ENCODE results near the gene WDR49.

DNA sequence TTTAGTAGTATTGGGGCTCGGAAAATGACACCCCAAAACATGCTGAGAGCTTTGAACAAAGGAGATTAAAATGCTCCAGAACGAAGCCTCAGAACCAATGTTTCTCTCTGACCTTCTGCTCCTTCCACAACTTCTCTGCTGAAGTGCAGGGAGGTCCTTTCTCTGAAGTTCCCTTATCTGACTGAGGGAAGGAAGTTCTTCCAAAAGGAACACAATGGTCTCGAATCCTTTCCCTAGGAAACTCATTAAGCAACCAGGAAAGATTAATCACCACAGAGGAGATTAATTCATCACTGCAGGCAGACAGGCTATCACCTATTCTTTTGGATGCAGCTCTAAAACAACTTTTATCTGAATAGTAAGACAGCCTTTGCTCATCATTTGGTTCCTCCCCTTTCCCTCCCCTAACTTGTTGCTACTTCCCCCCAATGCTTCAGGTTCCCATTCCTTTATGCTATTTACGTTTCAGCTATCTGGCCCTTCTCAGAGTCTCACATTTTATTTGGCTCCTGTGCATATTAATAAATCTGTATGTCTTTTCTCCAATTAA is 18.2 kb upstream of the WDR49 start:
- no peak for TF ChIP-seq ZNF560 (tag by site-specific recombination; IDR thresholded peaks at IDR 0.05; ENCODE audit: borderline replicate concordance)
- TF ChIP-seq, protein P1, sequence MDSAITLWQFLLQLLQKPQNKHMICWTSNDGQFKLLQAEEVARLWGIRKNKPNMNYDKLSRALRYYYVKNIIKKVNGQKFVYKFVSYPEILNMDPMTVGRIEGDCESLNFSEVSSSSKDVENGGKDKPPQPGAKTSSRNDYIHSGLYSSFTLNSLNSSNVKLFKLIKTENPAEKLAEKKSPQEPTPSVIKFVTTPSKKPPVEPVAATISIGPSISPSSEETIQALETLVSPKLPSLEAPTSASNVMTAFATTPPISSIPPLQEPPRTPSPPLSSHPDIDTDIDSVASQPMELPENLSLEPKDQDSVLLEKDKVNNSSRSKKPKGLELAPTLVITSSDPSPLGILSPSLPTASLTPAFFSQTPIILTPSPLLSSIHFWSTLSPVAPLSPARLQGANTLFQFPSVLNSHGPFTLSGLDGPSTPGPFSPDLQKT (IDR thresholded peaks at IDR 0.05; ENCODE audit: borderline replicate concordance, low read depth, low read length): no peak
- TF ChIP-seq, protein P2, sequence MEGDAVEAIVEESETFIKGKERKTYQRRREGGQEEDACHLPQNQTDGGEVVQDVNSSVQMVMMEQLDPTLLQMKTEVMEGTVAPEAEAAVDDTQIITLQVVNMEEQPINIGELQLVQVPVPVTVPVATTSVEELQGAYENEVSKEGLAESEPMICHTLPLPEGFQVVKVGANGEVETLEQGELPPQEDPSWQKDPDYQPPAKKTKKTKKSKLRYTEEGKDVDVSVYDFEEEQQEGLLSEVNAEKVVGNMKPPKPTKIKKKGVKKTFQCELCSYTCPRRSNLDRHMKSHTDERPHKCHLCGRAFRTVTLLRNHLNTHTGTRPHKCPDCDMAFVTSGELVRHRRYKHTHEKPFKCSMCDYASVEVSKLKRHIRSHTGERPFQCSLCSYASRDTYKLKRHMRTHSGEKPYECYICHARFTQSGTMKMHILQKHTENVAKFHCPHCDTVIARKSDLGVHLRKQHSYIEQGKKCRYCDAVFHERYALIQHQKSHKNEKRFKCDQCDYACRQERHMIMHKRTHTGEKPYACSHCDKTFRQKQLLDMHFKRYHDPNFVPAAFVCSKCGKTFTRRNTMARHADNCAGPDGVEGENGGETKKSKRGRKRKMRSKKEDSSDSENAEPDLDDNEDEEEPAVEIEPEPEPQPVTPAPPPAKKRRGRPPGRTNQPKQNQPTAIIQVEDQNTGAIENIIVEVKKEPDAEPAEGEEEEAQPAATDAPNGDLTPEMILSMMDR (tag by site-specific recombination; IDR thresholded peaks at IDR 0.05): no peak
- TF ChIP-seq, protein P3, sequence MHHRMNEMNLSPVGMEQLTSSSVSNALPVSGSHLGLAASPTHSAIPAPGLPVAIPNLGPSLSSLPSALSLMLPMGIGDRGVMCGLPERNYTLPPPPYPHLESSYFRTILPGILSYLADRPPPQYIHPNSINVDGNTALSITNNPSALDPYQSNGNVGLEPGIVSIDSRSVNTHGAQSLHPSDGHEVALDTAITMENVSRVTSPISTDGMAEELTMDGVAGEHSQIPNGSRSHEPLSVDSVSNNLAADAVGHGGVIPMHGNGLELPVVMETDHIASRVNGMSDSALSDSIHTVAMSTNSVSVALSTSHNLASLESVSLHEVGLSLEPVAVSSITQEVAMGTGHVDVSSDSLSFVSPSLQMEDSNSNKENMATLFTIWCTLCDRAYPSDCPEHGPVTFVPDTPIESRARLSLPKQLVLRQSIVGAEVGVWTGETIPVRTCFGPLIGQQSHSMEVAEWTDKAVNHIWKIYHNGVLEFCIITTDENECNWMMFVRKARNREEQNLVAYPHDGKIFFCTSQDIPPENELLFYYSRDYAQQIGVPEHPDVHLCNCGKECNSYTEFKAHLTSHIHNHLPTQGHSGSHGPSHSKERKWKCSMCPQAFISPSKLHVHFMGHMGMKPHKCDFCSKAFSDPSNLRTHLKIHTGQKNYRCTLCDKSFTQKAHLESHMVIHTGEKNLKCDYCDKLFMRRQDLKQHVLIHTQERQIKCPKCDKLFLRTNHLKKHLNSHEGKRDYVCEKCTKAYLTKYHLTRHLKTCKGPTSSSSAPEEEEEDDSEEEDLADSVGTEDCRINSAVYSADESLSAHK (tag by site-specific recombination; IDR thresholded peaks at IDR 0.05): no peak
- no peak for TF ChIP-seq ZNF140 (tag by site-specific recombination; IDR thresholded peaks at IDR 0.05)
- TF ChIP-seq SETDB1 (IDR thresholded peaks at IDR 0.05; ENCODE audit: insufficient read length, low read length): no peak
- no peak for TF ChIP-seq YY1 (tag by site-specific recombination; IDR thresholded peaks at IDR 0.05)

All from HEK293 (cell line).